Measurements from ENCODE around the gene UBR4.

UBR4 gene

GRCh38 chr1:19078536-19078935 lies 131.5 kb downstream of the UBR4 start:
- Histone ChIP-seq H3K79me2 (ENCODE audit: low read length) (no peaks in the 10 kb centered on the region), H3K9me3 (replicated peaks; ENCODE audit: insufficient read depth, low read length) (no peaks in the 10 kb centered on the region), H3K36me3 (replicated peaks; ENCODE audit: insufficient read depth, low read length) (no peaks in the 10 kb centered on the region; the same call in 1 of the 2 replicates), H3K9ac (ENCODE audit: low read length) (no peak overlapping the region), H3K4me3 (ENCODE audit: low read length) (no peak overlapping the region), H3F3A (ENCODE audit: insufficient read depth, low read length) (no peaks in the 10 kb centered on the region), H2AFZ (ENCODE audit: low read length) (no peak overlapping the region), H3K9me2 (replicated peaks; ENCODE audit: insufficient read depth, low read length) (no peaks in the 10 kb centered on the region), H3K4me2 (ENCODE audit: low read depth, low read length) (no peak overlapping the region), H4K20me1 (ENCODE audit: insufficient read depth, low read length) (no peaks in the 10 kb centered on the region), H3K4me1 (ENCODE audit: low read length) (no peaks in the 10 kb centered on the region), H3K27me3 (replicated peaks; ENCODE audit: insufficient read depth, low read length) (no peaks in the 10 kb centered on the region), H3K27ac (ENCODE audit: low read length) (no peak overlapping the region)
- no peak for DNase-seq
- TF ChIP-seq EZH2 (optimal IDR thresholded peaks at IDR 0.05; ENCODE audit: low read depth, low read length), result no peak
- no peak for TF ChIP-seq EZH2phosphoT487 (IDR thresholded peaks at IDR 0.05; ENCODE audit: low read length)
- no peak for TF ChIP-seq CTCF (IDR thresholded peaks at IDR 0.05; ENCODE audit: low read length)

GRCh38 chr1:19076841-19077616 lies 133.0 kb downstream of the UBR4 start:
- no peaks in the 10 kb centered on the region for H3K79me2 ChIP-seq (ENCODE audit: low read length)
- no peaks in the 10 kb centered on the region for H4K20me1 ChIP-seq (ENCODE audit: insufficient read depth, low read length)
- no peaks in the 10 kb centered on the region for H3K9me2 ChIP-seq (replicated peaks; ENCODE audit: insufficient read depth, low read length)
- DNase-seq, result no peak
- no peaks in the 10 kb centered on the region for H3K9me3 ChIP-seq (replicated peaks; ENCODE audit: insufficient read depth, low read length)
- no peak overlapping the region for H3K4me2 ChIP-seq (ENCODE audit: low read depth, low read length)
- no peak overlapping the region for H3K4me3 ChIP-seq (ENCODE audit: low read length)
- H3K4me1 ChIP-seq (ENCODE audit: low read length), result no peaks in the 10 kb centered on the region
- no peak overlapping the region for H3K9ac ChIP-seq (ENCODE audit: low read length)
- no peak for TF ChIP-seq EZH2 (optimal IDR thresholded peaks at IDR 0.05; ENCODE audit: low read depth, low read length)
- no peak for TF ChIP-seq CTCF (IDR thresholded peaks at IDR 0.05; ENCODE audit: low read length)
- TF ChIP-seq EZH2phosphoT487 (IDR thresholded peaks at IDR 0.05; ENCODE audit: low read length), result no peak
- no peaks in the 10 kb centered on the region for H3F3A ChIP-seq (ENCODE audit: insufficient read depth, low read length)
- no peak overlapping the region for H3K27ac ChIP-seq (ENCODE audit: low read length)
- H2AFZ ChIP-seq (ENCODE audit: low read length), result no peak overlapping the region
- H3K27me3 ChIP-seq (replicated peaks; ENCODE audit: insufficient read depth, low read length), result no peaks in the 10 kb centered on the region
- no peaks in the 10 kb centered on the region; the same call in 1 of the 2 replicates for H3K36me3 ChIP-seq (replicated peaks; ENCODE audit: insufficient read depth, low read length)

- no peaks in the 10 kb centered on the region; the same call in 1 of the 2 replicates for H3K36me3 ChIP-seq (replicated peaks; ENCODE audit: insufficient read depth, low read length)
- no peak overlapping the region for H3K27ac ChIP-seq (ENCODE audit: low read length)
- H3K9ac ChIP-seq (ENCODE audit: low read length), result no peak overlapping the region
- H3K27me3 ChIP-seq (replicated peaks; ENCODE audit: insufficient read depth, low read length), result no peaks in the 10 kb centered on the region
- H3K4me2 ChIP-seq (ENCODE audit: low read depth, low read length), result no peak overlapping the region
- H3K79me2 ChIP-seq (ENCODE audit: low read length), result no peaks in the 10 kb centered on the region
- H3K4me3 ChIP-seq (ENCODE audit: low read length), result no peak overlapping the region
- no peaks in the 10 kb centered on the region for H3K9me2 ChIP-seq (replicated peaks; ENCODE audit: insufficient read depth, low read length)
- TF ChIP-seq EZH2phosphoT487 (IDR thresholded peaks at IDR 0.05; ENCODE audit: low read length) (no peak), CTCF (IDR thresholded peaks at IDR 0.05; ENCODE audit: low read length) (no peak), EZH2 (optimal IDR thresholded peaks at IDR 0.05; ENCODE audit: low read depth, low read length) (no peak)
- no peaks in the 10 kb centered on the region for H3F3A ChIP-seq (ENCODE audit: insufficient read depth, low read length)
- no peaks in the 10 kb centered on the region for H3K9me3 ChIP-seq (replicated peaks; ENCODE audit: insufficient read depth, low read length)
- H2AFZ ChIP-seq (ENCODE audit: low read length), result no peak overlapping the region
- H3K4me1 ChIP-seq (ENCODE audit: low read length), result no peaks in the 10 kb centered on the region
- no peak for DNase-seq
- no peaks in the 10 kb centered on the region for H4K20me1 ChIP-seq (ENCODE audit: insufficient read depth, low read length)
Measured at GRCh38 chr1:19074902-19075721, 135.0 kb downstream of the UBR4 start.
